Transverse colon (tissue), 4 donors: Measurements from ENCODE around the gene LYVE1. TPM values are rescaled to one million over a fixed set of nuclear protein-coding genes. Genes with fewer than 3 reads are reported as not detected.

Experiments
- DNase-seq: peaks from one replicate; pipeline ENCODE4 v3.0.0-alpha.2; 2019
- H3K27ac ChIP-seq, 4 donors: fragments of 200-600 bp; sonication (generic); 2 replicates each; pipeline ENCODE4 v1.5.1; 2016 to 2018; ENCODE audit warnings: inconsistent platforms in 4 of 4
- H3K27me3 ChIP-seq: fragments of 200-600 bp; sonication (generic); 2 replicates; pipeline ENCODE4 v1.5.1; 2017; ENCODE audit warnings: inconsistent platforms
- H3K36me3 ChIP-seq, 4 donors: fragments of 200-600 bp; sonication (generic); 2 replicates each; pipeline ENCODE4 v1.5.1; 2017 to 2019; ENCODE audit warnings: inconsistent platforms in 4 of 4
- H3K4me1 ChIP-seq, 4 donors: fragments of 200-600 bp; sonication (generic); 2 replicates each; pipeline ENCODE4 v1.5.1; 2017 to 2020; ENCODE audit warnings: inconsistent platforms in 4 of 4
- H3K4me3 ChIP-seq, 4 donors: fragments of 200-600 bp; sonication (generic); 1 replicate in 1 of 4; 2 replicates in 3 of 4; pipeline versions ENCODE4 v1.5.1 to v1.6.1; 2017 to 2019; ENCODE audit warnings: inconsistent platforms in 4 of 4
- H3K9me3 ChIP-seq, 2 donors: fragments of 200-600 bp; sonication (generic); 2 replicates each; pipeline ENCODE4 v1.5.1; 2017 to 2019; ENCODE audit warnings: inconsistent platforms in 2 of 2
- EP300 ChIP-seq: sonication (generic); formaldehyde crosslinking; IDR thresholded peaks from one replicate; pipeline ENCODE4 v1.6.1; 2017; ENCODE audit warnings: antibody characterized with exemption, low read depth
- POLR2A ChIP-seq: fragments of 450-650 bp; IDR thresholded peaks from one replicate; pipeline ENCODE4 v1.6.1; 2016; ENCODE audit warnings: antibody characterized with exemption, mild to moderate bottlenecking, moderate library complexity
- POLR2AphosphoS5 ChIP-seq, 3 donors: sonication (generic); formaldehyde crosslinking; IDR thresholded peaks; one replicate each; pipeline ENCODE4 v1.6.1; 2016; ENCODE audit warnings: antibody characterized with exemption in 3 of 3
- WGBS, 2 donors: methylation state at CpG; one replicate each; pipeline ENCODE4 v1.1.5; 2018; ENCODE audit warnings: low coverage in 1 of 2; 5-methylcytosine and 5-hydroxymethylcytosine counted together
- in situ Hi-C, 4 donors: fragments of 200-750 bp; cut with MboI; loops; one replicate each; pipeline versions ENCODE4 v1.15.0 to v1.15.1; 2017; ENCODE audit warnings: low sequenced_read_pairs in 3 of 4, low pct_ligation_motif_present in 1 of 4, low pct_unique_long_range_greater_than_20kb in 1 of 4
- intact Hi-C: fragments of 100-400 bp; cut with DNase I; formaldehyde crosslinking; loops from one replicate; pipeline ENCODE4 v1.15.1; 2023; ENCODE audit warnings: low total_unique reads
- total RNA-seq, 4 donors: library from RNA; depleted of rRNA; stranded (reverse); fragments of >200 nt; gene quantifications; one replicate each; pipeline ENCODE4 v1.1.0, GENCODE V29; 2016
- TF ChIP-seq, protein P1 (sequence below), 5 experiments: fragments of 200-600 bp in 3 of 5; fragments of 450-650 bp in 2 of 5; sonication (generic) in 3 of 5; IDR thresholded peaks; 1 replicate in 2 of 5; 2 replicates in 3 of 5; pipeline ENCODE4 v1.5.1; 2016 to 2017; ENCODE audit warnings: antibody characterized with exemption in 5 of 5, inconsistent platforms in 3 of 5, mild to moderate bottlenecking in 2 of 5, moderate library complexity in 1 of 5

Gene LYVE1
- total RNA-seq, 4 donors from 2014 or later, result 8.2 to 41.6 (median 31.7) TPM

DNA sequence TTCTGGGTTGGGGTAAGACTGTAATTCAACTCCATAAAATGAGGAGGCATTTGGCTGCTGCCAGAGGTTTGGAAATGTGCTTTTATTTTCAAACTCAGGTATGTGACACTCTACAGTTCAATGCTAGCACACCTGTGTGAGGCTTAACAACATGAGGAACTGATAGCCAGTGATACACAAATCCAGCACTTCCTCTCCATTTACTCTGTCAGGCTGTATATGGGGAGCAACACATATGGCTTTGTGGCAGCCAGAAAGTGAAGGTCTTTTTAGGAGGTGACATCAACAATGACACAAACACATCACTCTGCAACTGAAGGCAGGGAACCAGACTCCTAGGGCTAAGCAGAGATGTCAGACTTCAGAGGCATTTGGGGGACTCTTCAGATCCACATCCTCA is 4.6 kb upstream of the LYVE1 start:
- no peak overlapping the region for H3K4me3 ChIP-seq
- peaks cover 0 to 2% (median 0%) of the 10 kb centered on the region in 4 donors for H3K4me1 ChIP-seq
- H3K36me3 ChIP-seq, result no peaks in the 10 kb centered on the region
- intact Hi-C loops (no loop called here), in situ Hi-C loops (loop anchor here in 1 of 4 donors (25.0 kb wide), 1 partner anchor 164 kb away; no protein-coding TSS in a partner anchor)
- no peak for TF ChIP-seq POLR2AphosphoS5 (IDR thresholded peaks at IDR 0.05)
- TF ChIP-seq, protein P1, sequence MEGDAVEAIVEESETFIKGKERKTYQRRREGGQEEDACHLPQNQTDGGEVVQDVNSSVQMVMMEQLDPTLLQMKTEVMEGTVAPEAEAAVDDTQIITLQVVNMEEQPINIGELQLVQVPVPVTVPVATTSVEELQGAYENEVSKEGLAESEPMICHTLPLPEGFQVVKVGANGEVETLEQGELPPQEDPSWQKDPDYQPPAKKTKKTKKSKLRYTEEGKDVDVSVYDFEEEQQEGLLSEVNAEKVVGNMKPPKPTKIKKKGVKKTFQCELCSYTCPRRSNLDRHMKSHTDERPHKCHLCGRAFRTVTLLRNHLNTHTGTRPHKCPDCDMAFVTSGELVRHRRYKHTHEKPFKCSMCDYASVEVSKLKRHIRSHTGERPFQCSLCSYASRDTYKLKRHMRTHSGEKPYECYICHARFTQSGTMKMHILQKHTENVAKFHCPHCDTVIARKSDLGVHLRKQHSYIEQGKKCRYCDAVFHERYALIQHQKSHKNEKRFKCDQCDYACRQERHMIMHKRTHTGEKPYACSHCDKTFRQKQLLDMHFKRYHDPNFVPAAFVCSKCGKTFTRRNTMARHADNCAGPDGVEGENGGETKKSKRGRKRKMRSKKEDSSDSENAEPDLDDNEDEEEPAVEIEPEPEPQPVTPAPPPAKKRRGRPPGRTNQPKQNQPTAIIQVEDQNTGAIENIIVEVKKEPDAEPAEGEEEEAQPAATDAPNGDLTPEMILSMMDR (IDR thresholded peaks at IDR 0.05), result no peak
- TF ChIP-seq POLR2A, result no peak
- no peak for TF ChIP-seq EP300
- no peak overlapping the region for H3K27ac ChIP-seq
- DNase-seq, result no peak
- H3K9me3 ChIP-seq, result no peaks in the 10 kb centered on the region
- no peaks in the 10 kb centered on the region for H3K27me3 ChIP-seq

- no peaks in the 10 kb centered on the region for H3K27me3 ChIP-seq
- intact Hi-C loops, result no loop called here
- no peaks in the 10 kb centered on the region for H3K36me3 ChIP-seq
- in situ Hi-C loops, result loop anchor here in 1 of 4 donors (25.0 kb wide), 1 partner anchor 165 kb away; no protein-coding TSS in a partner anchor
- H3K4me1 ChIP-seq, result peaks cover 0 to 2% (median 0%) of the 10 kb centered on the region in 4 donors
- no peak overlapping the region for H3K27ac ChIP-seq
- no peak for DNase-seq
- TF ChIP-seq POLR2A (no peak), POLR2AphosphoS5 (IDR thresholded peaks at IDR 0.05) (no peak), EP300 (no peak)
- TF ChIP-seq, protein P1 (IDR thresholded peaks at IDR 0.05), result no peak
- 92 to 100% methylated on average over 2 of the region's 2 CpGs for WGBS, 2 donors
- no peak overlapping the region for H3K4me3 ChIP-seq
- no peaks in the 10 kb centered on the region for H3K9me3 ChIP-seq
Observed at GRCh38 chr11:10572533-10572932, 4.1 kb upstream of the LYVE1 start.

GRCh38 chr11:10567446-10567845 is 1.0 kb downstream of the LYVE1 start:
- Histone ChIP-seq H3K27me3 (no peaks in the 10 kb centered on the region), H3K4me1 (no peaks in the 10 kb centered on the region), H3K4me3 (peak overlapping the region in 1 of 4 donors; percentile 8), H3K36me3 (no peaks in the 10 kb centered on the region), H3K27ac (no peak overlapping the region), H3K9me3 (no peaks in the 10 kb centered on the region)
- in situ Hi-C loops, result loop anchor here in 1 of 4 donors (25.0 kb wide), 1 partner anchor 170 kb away; no protein-coding TSS in a partner anchor
- TF ChIP-seq, protein P1 (IDR thresholded peaks at IDR 0.05), result no peak
- TF ChIP-seq POLR2AphosphoS5 (IDR thresholded peaks at IDR 0.05), result no peak
- TF ChIP-seq EP300, result no peak
- no peak for TF ChIP-seq POLR2A
- intact Hi-C loops, result no loop called here
- 84 to 88% methylated on average over 2 of the region's 2 CpGs for WGBS, 2 donors
- DNase-seq, result no peak

DNA sequence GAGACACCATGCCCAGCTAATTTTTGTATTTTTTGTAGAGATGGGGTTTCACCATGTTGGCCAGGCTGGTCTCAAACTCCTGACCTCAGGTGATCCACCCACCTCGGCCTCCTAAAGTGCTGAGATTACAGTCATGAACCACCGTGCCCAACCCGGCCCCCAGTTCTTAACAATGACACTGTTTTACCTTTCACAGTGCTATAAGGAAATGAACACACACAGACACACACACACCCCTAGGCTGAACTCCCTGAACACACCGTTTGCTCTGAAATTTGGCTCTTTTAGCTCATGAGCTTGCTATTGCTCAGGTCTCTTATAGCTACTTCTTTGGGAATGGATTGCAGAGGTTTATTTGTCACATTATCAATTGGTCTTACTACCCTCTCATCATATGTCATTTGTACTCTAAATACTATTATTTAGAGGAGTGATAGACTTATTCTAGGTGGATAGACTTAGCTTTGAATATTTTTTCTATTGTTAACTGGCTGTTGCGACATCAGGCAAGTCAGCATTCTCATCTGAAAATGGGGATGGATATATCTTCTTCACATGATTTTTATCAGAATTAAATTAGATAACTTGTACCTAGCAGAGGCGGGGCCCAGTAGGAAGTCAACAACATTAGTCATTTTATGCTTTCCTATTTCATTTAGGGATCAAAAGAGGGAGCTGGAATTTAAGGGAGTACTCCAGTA is 2.1 kb downstream of the LYVE1 start:
- no peaks in the 10 kb centered on the region for H3K27me3 ChIP-seq
- no peaks in the 10 kb centered on the region for H3K4me1 ChIP-seq
- intact Hi-C loops, result no loop called here
- no peak overlapping the region for H3K4me3 ChIP-seq
- in situ Hi-C loops, result loop anchor here in 1 of 4 donors (25.0 kb wide), 1 partner anchor 171 kb away; no protein-coding TSS in a partner anchor
- DNase-seq, result no peak
- peak overlapping the region in 1 of 4 donors; percentile 5 for H3K27ac ChIP-seq
- H3K36me3 ChIP-seq, result no peaks in the 10 kb centered on the region
- WGBS, 2 donors, result 64% methylated on average over 3 to 6 of the region's 6 CpGs
- TF ChIP-seq EP300, result no peak
- TF ChIP-seq POLR2AphosphoS5 (IDR thresholded peaks at IDR 0.05), result no peak
- TF ChIP-seq POLR2A, result no peak
- TF ChIP-seq, protein P1 (IDR thresholded peaks at IDR 0.05), result no peak
- H3K9me3 ChIP-seq, result no peaks in the 10 kb centered on the region
